ENCODE results near the gene RNF213.

RNF213 gene

DNA sequence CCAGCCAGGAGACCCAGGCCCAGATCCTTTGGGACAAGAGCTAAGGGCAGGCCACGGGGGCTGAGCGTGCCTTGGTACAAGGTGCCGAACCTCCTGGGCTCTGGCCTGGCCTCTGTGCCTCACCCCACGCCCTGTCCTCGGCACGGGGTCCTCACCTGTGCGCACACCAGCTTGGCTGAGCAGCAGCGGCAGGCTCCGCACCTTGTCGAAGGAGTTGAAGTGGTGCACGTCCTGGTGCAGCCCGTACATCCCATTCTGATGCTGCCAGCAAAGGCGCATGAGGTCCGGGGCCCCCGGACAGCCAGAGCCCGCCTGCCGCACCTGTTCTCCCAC lies 45.8 kb upstream of the RNF213 start:
- TF ChIP-seq, protein P1, sequence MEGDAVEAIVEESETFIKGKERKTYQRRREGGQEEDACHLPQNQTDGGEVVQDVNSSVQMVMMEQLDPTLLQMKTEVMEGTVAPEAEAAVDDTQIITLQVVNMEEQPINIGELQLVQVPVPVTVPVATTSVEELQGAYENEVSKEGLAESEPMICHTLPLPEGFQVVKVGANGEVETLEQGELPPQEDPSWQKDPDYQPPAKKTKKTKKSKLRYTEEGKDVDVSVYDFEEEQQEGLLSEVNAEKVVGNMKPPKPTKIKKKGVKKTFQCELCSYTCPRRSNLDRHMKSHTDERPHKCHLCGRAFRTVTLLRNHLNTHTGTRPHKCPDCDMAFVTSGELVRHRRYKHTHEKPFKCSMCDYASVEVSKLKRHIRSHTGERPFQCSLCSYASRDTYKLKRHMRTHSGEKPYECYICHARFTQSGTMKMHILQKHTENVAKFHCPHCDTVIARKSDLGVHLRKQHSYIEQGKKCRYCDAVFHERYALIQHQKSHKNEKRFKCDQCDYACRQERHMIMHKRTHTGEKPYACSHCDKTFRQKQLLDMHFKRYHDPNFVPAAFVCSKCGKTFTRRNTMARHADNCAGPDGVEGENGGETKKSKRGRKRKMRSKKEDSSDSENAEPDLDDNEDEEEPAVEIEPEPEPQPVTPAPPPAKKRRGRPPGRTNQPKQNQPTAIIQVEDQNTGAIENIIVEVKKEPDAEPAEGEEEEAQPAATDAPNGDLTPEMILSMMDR (IDR thresholded peaks at IDR 0.05; ENCODE audit: insufficient read depth, low read depth, low read length, missing control alignments), result no peak

DNA sequence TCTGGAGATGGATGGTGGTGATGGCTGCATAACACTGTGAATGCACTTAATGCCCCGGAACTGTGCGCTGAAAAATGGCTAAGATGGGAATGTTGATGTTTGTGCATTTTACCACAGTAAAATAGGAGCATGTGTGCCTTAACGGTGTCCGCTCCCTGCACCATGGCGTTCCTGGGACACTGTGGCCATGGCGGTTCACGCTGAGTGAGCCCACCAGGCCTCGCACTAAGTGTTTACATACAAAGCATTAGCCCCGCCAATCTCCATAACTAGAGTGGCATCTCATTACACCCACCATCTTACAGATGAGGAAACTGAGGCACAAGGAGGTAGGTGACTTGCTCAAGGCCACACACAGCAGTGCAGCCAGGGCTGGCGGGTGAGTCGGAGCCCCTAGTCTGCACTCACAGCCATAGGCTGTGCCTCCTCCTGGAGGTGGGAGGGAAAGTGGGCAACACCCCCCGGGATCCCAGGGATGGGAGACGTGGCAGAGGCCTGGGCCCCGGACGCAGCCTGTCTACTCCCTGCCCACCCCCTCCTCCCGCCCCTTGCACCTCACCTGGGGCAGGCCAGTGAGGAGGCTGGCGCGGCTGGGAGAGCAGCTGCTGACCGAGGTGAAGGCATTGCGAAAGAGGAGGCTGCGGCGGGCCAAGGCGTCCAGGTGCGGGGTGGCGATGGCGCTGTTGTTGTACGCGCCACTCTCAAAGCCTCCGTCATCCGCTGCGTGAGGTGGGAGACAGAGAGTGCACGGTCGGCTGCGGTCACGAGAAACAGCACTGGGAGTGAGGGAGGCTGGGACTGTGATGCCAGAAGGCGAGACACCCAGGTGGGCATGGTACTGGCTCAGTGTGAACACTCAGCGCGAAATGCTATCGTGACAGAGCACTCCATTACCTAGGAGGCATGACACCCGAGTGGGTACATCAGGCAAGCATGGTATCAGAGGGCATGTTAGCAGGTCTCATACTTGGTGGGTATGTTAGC lies 43.9 kb upstream of the RNF213 start:
- no peak for DNase-seq (ENCODE audit: low read depth)

More for the DNA sequence above, 45.8 kb upstream of the RNF213 start:
- DNase-seq (ENCODE audit: low read depth), result no peak
- H3K4me3 ChIP-seq (ENCODE audit: low read depth, low read length), result no peak overlapping the region

GRCh38 chr17:80217703-80218362 lies 42.8 kb upstream of the RNF213 start:
- DNase-seq (ENCODE audit: low read depth), result no peak
- TF ChIP-seq, protein P1 (IDR thresholded peaks at IDR 0.05; ENCODE audit: insufficient read depth, low read depth, low read length, missing control alignments), result no peak
- no peak overlapping the region for H3K4me3 ChIP-seq (ENCODE audit: low read depth, low read length)

More for the DNA sequence above, 43.9 kb upstream of the RNF213 start:
- H3K4me3 ChIP-seq (ENCODE audit: low read depth, low read length), result no peak overlapping the region
- TF ChIP-seq, protein P1 (IDR thresholded peaks at IDR 0.05; ENCODE audit: insufficient read depth, low read depth, low read length, missing control alignments), result no peak

DNA sequence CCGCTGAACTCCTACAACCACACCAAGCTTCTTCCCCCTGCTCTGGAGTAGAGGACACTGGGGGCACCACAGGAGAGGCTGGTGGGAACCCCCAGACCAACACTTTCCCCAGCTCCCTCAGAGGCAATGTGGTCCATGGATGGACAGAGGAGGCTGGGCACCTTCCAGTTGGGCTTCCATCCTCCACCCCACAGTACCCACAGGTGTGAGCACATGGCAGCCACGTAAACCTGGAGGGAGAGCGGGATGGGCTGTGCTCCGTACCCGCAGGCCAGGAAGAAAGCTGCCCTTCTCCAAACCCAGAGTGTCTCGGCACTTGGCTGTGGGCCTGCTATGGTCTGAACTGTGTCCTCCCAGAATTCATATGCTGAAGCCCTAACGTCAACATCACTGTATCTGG lies 42.3 kb upstream of the RNF213 start:
- TF ChIP-seq, protein P1 (IDR thresholded peaks at IDR 0.05; ENCODE audit: insufficient read depth, low read depth, low read length, missing control alignments), result no peak
- no peak overlapping the region for H3K4me3 ChIP-seq (ENCODE audit: low read depth, low read length)
- no peak for DNase-seq (ENCODE audit: low read depth)

DNA sequence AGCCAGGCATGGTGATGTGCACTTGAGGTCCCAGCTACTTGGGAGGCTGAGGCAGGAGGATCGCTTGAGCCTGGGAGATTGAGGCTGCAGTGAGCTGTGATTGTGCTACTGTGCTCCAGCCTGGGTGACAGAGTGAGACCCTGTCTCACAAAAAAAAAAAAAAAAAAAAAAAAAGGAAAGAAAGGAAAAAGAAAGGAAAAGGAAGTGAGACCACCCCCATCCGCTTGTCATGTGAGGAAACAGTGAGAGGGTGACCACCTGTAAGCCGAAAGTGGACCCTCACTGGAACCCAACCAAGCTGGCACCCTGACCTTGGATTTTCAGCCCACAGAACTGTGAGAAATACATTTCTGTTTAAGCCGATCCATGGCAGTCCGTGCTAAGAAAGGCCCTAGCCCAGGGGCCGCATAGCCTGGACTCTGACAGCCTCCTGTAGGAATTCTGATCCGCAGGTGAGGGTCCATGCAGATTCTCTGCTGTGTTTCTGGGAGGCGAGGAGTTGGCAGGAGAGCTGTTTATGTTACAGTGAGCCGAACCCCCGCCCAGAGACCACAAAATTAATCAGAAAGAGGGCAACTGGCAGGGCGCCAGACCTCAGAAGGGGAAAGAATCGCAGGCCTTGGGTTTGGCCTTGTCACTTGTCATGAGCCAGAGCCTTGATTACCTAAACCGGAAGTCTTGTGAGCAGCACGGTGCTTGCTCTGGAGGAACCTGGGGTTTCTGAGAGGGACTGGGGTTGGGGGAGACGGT lies 41.5 kb upstream of the RNF213 start:
- H3K4me3 ChIP-seq (ENCODE audit: low read depth, low read length), result peak overlapping the region; percentile 78
- DNase-seq (ENCODE audit: low read depth), result peak; percentile 92
- TF ChIP-seq, protein P1 (IDR thresholded peaks at IDR 0.05; ENCODE audit: insufficient read depth, low read depth, low read length, missing control alignments), result no peak

DNA sequence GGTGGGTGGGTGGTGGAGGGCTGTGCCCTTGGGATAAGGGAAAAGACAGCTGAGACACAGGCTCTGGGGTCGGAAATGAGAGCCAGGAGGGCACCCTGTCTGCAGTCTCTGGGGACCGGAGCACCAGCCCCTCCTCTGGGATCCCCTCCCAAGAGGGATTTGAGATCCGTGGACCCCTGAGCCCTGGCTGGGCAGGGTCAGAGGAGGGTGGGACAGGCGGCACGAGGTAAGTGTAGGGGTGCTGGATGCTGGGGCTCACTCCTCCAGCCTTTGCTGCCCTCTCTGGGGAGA lies 40.9 kb upstream of the RNF213 start:
- TF ChIP-seq, protein P1 (IDR thresholded peaks at IDR 0.05; ENCODE audit: insufficient read depth, low read depth, low read length, missing control alignments), result no peak
- peak overlapping the region; percentile 78 for H3K4me3 ChIP-seq (ENCODE audit: low read depth, low read length)
- no peak for DNase-seq (ENCODE audit: low read depth)

Data from GM12865 (cell line).